Trophoblast cell (in vitro differentiated cells and primary cell): ENCODE data around the gene FBXW5.

Source experiments
- DNase-seq, 2 donors: peaks; one replicate each; pipeline ENCODE4 v3.0.0-alpha.2; 2016
- H2AFZ ChIP-seq: 2 replicates; pipeline ENCODE4 v1.6.1; 2013; ENCODE audit warnings: low read length, moderate library complexity, mild to moderate bottlenecking; ENCODE audit not compliant: insufficient read depth, poor library complexity
- H2AK5ac ChIP-seq: 2 replicates; pipeline ENCODE4 v1.6.1; 2013; ENCODE audit warnings: mild to moderate bottlenecking, low read length
- H2BK120ac ChIP-seq: 2 replicates; pipeline ENCODE4 v1.6.1; 2013; ENCODE audit warnings: low read length, mild to moderate bottlenecking, moderate library complexity; ENCODE audit not compliant: insufficient read depth, poor library complexity
- H2BK12ac ChIP-seq: 2 replicates; pipeline ENCODE4 v1.6.1; 2013; ENCODE audit warnings: mild to moderate bottlenecking, low read length, moderate library complexity
- H2BK5ac ChIP-seq: 2 replicates; pipeline ENCODE4 v1.6.1; 2013; ENCODE audit warnings: low read length, low read depth, moderate library complexity, mild to moderate bottlenecking; ENCODE audit not compliant: poor library complexity
- H3K14ac ChIP-seq: 2 replicates; pipeline ENCODE4 v1.6.1; 2013; ENCODE audit warnings: mild to moderate bottlenecking, low read length
- H3K18ac ChIP-seq: 2 replicates; pipeline ENCODE4 v1.6.1; 2013; ENCODE audit warnings: mild to moderate bottlenecking, low read length
- H3K23ac ChIP-seq: 2 replicates; pipeline ENCODE4 v1.6.1; 2013; ENCODE audit warnings: low read length
- H3K27ac ChIP-seq: 2 replicates; pipeline ENCODE4 v1.5.1; 2013; ENCODE audit warnings: low read depth, mild to moderate bottlenecking, inconsistent platforms, low read length, moderate library complexity
- H3K27me3 ChIP-seq: 2 replicates; pipeline ENCODE4 v1.6.1; 2013; ENCODE audit warnings: inconsistent platforms, mild to moderate bottlenecking, low read length, moderate library complexity; ENCODE audit not compliant: insufficient read depth
- H3K36me3 ChIP-seq, 2 experiments: 1 replicate in 1 of 2; 2 replicates in 1 of 2; pipeline ENCODE4 v1.6.1; 2013; ENCODE audit warnings: low read length in 2 of 2, mild to moderate bottlenecking in 2 of 2, moderate library complexity in 1 of 2; ENCODE audit not compliant: insufficient read depth in 2 of 2, control insufficient read depth in 1 of 2
- H3K4ac ChIP-seq: 2 replicates; pipeline ENCODE4 v1.6.1; 2013; ENCODE audit warnings: low read depth, mild to moderate bottlenecking, low read length, moderate library complexity
- H3K4me1 ChIP-seq, 2 experiments: 1 replicate in 1 of 2; 2 replicates in 1 of 2; pipeline ENCODE4 v1.6.1; 2013; ENCODE audit warnings: low read length in 2 of 2, mild to moderate bottlenecking in 2 of 2, moderate library complexity in 1 of 2; ENCODE audit not compliant: insufficient read depth in 2 of 2, control insufficient read depth in 1 of 2
- H3K4me2 ChIP-seq: 2 replicates; pipeline ENCODE4 v1.6.1; 2013; ENCODE audit warnings: inconsistent platforms, mild to moderate bottlenecking, low read length, moderate library complexity
- H3K4me3 ChIP-seq: 2 replicates; pipeline ENCODE4 v1.5.1; 2013; ENCODE audit warnings: mild to moderate bottlenecking, low read depth, low read length, inconsistent platforms
- H3K79me1 ChIP-seq: one replicate; pipeline ENCODE4 v1.6.1; 2013; ENCODE audit warnings: low read length
- H3K79me2 ChIP-seq: 2 replicates; pipeline ENCODE4 v1.6.1; 2013; ENCODE audit warnings: low read length, mild to moderate bottlenecking; ENCODE audit not compliant: control insufficient read depth, insufficient read depth, poor library complexity
- H3K9ac ChIP-seq: 2 replicates; pipeline ENCODE4 v1.6.1; 2013; ENCODE audit warnings: mild to moderate bottlenecking, low read length
- H3K9me3 ChIP-seq: 2 replicates; pipeline ENCODE4 v1.6.1; 2013; ENCODE audit warnings: low read depth, mild to moderate bottlenecking, control low read depth, inconsistent platforms, low read length; ENCODE audit not compliant: insufficient read depth
- H4K12ac ChIP-seq: 2 replicates; pipeline ENCODE4 v1.6.1; 2013; ENCODE audit warnings: low read depth, mild to moderate bottlenecking, low read length, moderate library complexity
- H4K8ac ChIP-seq: 2 replicates; pipeline ENCODE4 v1.6.1; 2013; ENCODE audit warnings: low read depth, mild to moderate bottlenecking, low read length, moderate library complexity
- H4K91ac ChIP-seq: one replicate; pipeline ENCODE4 v1.6.1; 2013; ENCODE audit warnings: low read depth, mild to moderate bottlenecking, low read length, moderate library complexity
- WGBS: extraction: QIAGEN DNeasy Blood & Tissue Kit; methylation state at CpG from one replicate; pipeline ENCODE4 v1.1.7; 2013; ENCODE audit warnings: missing lambda C conversion rate; ENCODE audit not compliant: insufficient read length, insufficient coverage; ENCODE audit errors: extremely low coverage; 5-methylcytosine and 5-hydroxymethylcytosine counted together

The FBXW5 gene

DNA sequence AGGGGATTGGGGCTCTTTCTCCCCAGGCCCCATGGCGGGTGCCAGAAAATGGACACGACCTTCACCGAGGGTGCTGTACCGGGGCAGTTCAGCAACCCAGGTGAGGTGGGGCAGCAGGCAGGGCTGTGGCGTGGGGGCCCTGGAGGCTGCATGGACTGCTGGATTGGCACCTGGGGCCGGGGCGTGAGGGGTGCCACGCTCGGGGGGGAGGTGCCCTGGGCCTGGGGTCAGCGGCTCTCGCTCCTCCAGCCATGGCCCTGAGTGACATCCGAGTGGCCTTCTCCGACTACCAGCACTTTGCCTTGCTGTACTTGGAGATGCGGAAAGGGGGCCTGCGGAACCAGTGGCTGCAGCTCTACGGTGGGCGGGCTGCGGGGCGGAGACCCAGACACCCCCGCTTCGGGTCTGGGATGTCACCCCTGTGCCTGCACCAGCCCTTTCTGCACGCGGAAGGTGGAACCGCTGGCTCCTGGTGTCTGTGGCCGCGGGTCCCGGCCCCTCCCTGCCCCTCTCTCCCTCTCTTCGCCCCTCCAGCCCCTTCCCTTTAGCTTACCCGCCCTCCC, 40.0 kb upstream of the FBXW5 start:
- Histone ChIP-seq H4K8ac (no peak overlapping the region), H2BK5ac (no peak overlapping the region), H3K27ac (no peak overlapping the region), H4K91ac (peak overlapping the region; percentile 2), H3K4me2 (no peak overlapping the region), H3K79me1 (peaks cover 4% of the 10 kb centered on the region), H3K4me1 (peaks cover 7 to 9% of the 10 kb centered on the region in 2 experiments), H3K18ac (no peak overlapping the region), H2BK12ac (no peak overlapping the region), H3K9ac (no peak overlapping the region), H3K14ac (no peak overlapping the region), H3K23ac (no peak overlapping the region), H3K27me3 (peaks cover 9% of the 10 kb centered on the region), H2AFZ (no peak overlapping the region), H3K9me3 (peaks cover 4% of the 10 kb centered on the region), H2BK120ac (no peak overlapping the region), H3K36me3 (no peaks in the 10 kb centered on the region), H4K12ac (no peak overlapping the region), H3K4me3 (no peak overlapping the region), H3K4ac (no peak overlapping the region), H3K79me2 (no peaks in the 10 kb centered on the region), H2AK5ac (no peak overlapping the region)
- no CpG with 5 or more reads among the region's 29 CpGs for WGBS
- no peak for DNase-seq

DNA sequence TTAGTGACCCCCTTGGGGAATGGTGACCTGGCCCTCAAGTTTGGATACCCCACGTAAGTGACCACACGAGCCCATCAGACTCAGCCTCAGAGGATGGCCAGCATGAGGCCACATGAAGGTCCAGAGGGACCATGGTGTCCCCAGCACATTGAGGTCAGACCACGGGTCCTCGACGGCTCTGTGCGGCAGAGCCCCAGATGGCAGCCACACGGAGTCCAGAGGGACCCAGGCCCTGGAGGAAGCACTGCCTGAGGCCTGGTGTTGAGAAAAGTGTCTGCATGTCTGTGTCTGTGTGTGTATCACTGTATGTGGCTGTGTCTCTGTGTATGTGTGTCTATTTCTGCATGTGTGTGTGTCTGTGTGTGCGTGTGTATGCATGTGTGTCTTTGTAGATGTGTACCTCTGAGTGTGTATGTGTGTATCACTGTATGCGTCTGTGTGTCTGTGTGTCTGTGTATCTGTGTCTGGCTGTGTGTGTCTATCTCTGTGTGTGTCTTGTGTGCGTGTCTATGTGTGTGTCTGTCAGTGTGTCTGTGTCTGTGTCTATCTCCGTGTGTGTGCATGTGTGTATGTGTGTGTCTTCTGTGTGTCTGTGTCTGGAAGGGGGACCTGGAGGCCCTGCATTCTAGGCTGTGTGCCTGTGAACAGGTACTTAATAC, 39.2 kb upstream of the FBXW5 start:
- Histone ChIP-seq H2BK120ac (no peak overlapping the region), H3K23ac (no peak overlapping the region), H4K91ac (no peak overlapping the region), H3K36me3 (no peaks in the 10 kb centered on the region), H3K18ac (no peak overlapping the region), H3K9me3 (peaks cover 4% of the 10 kb centered on the region), H3K4me2 (no peak overlapping the region), H3K14ac (no peak overlapping the region), H3K79me2 (no peaks in the 10 kb centered on the region), H3K4me1 (peaks cover 7 to 9% of the 10 kb centered on the region in 2 experiments), H3K9ac (no peak overlapping the region), H3K79me1 (peaks cover 4% of the 10 kb centered on the region), H2BK5ac (no peak overlapping the region), H2AK5ac (no peak overlapping the region), H2AFZ (no peak overlapping the region), H4K8ac (no peak overlapping the region), H3K4ac (no peak overlapping the region), H3K4me3 (no peak overlapping the region), H3K27me3 (peaks cover 9% of the 10 kb centered on the region), H3K27ac (no peak overlapping the region), H2BK12ac (no peak overlapping the region), H4K12ac (no peak overlapping the region)
- DNase-seq: no peak
- WGBS: no CpG with 5 or more reads among the region's 11 CpGs

DNA sequence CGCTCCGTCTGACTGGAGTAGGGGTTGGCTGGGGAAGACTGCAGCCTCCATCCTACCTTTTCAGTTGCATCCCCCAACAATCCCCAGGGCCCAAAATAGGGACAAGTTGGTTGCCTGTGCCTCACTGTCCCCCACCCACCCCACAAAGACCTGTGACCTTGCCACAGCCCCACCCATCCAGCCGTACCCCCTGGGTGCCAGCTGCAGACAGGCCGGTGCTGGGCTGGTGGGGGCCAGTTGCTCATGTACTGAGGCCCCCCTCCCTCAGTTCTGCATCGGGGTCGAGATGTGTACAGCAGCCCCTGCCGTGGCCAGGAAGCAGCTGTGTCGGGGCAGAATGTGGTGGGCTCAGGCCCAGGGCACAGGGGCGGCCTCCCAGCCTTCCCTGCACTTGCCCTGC, 38.6 kb upstream of the FBXW5 start:
- Histone ChIP-seq H2BK120ac (no peak overlapping the region), H3K79me1 (peaks cover 4% of the 10 kb centered on the region), H3K79me2 (no peaks in the 10 kb centered on the region), H2BK12ac (no peak overlapping the region), H2BK5ac (no peak overlapping the region), H3K18ac (no peak overlapping the region), H3K4me2 (no peak overlapping the region), H4K8ac (no peak overlapping the region), H3K9ac (no peak overlapping the region), H4K91ac (no peak overlapping the region), H3K4ac (no peak overlapping the region), H3K23ac (no peak overlapping the region), H3K4me1 (peaks cover 7 to 9% of the 10 kb centered on the region in 2 experiments), H2AFZ (no peak overlapping the region), H3K27me3 (peaks cover 9% of the 10 kb centered on the region), H3K36me3 (no peaks in the 10 kb centered on the region), H2AK5ac (no peak overlapping the region), H3K27ac (no peak overlapping the region), H3K14ac (no peak overlapping the region), H4K12ac (no peak overlapping the region), H3K9me3 (peaks cover 4% of the 10 kb centered on the region), H3K4me3 (no peak overlapping the region)
- DNase-seq: no peak
- no CpG with 5 or more reads among the region's 9 CpGs for WGBS

DNA sequence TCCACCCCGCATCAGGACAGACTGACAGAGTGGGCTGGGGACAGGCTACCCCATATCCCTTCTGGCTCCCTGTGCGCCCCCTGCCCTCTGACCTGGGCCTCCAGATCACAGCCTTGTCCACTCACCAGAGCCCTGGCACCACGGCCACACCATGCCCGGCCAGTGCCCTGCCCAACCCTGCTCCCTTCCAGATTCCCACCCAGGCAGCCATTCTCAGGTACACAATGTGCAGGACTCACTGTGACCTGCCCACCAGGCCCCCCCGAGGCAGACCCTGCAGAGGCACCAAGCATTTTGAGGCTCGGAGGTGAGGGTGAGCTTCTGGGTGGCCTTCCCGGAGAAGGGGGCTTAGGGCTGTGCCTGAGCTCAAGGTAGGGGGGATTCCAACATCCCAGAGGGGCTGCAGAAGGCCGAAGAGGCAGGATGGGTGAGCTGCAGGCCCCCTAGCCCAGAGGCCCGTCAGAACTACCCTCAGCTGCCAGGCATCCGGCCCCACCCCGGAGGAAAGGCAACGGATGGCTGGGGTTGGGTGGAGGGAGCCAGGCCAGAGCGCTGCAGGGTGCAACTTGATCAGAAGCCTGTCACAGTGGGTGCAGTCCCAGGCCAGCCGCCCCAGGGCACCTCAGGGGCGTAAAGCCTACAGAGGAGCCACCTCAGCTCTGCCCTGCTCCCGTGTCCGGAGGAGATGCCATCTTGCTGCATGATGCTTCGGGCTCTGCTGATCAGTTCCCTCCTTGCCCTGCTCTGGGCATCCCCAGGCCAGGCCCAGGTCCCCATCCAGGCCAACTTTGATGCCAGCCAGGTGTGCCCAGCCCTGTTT, 37.9 kb upstream of the FBXW5 start, which contains the start of gene LCNL1:
LCNL1 (plus strand) TSS at position 762 of the 820 bp plus-strand sequence. CDS start 594 bp downstream, outside the sequence.
- peaks cover 3% of the 10 kb centered on the region for H3K79me1 ChIP-seq
- no peak within 1 kb of the TSS for H3K14ac ChIP-seq
- no peak within 1 kb of the TSS for H4K12ac ChIP-seq
- H2AFZ ChIP-seq: no peak within 1 kb of the TSS
- WGBS: no CpG with 5 or more reads among the region's 18 CpGs
- no peak within 1 kb of the TSS for H2BK120ac ChIP-seq
- H3K23ac ChIP-seq: no peak within 1 kb of the TSS
- H3K18ac ChIP-seq: no peak within 1 kb of the TSS
- H3K36me3 ChIP-seq: no peaks in the 10 kb centered on the region
- H2AK5ac ChIP-seq: no peak within 1 kb of the TSS
- H4K8ac ChIP-seq: no peak within 1 kb of the TSS
- H4K91ac ChIP-seq: no peak within 1 kb of the TSS
- no peak within 1 kb of the TSS for H3K4ac ChIP-seq
- no peak within 1 kb of the TSS for H3K4me3 ChIP-seq
- H3K27me3 ChIP-seq: peaks cover 9% of the 10 kb centered on the region
- H3K4me2 ChIP-seq: no peak within 1 kb of the TSS
- no peak within 1 kb of the TSS for H3K27ac ChIP-seq
- H3K9ac ChIP-seq: no peak within 1 kb of the TSS
- H2BK5ac ChIP-seq: no peak within 1 kb of the TSS
- peaks cover 7% of the 10 kb centered on the region for H3K9me3 ChIP-seq
- H3K79me2 ChIP-seq: no peaks in the 10 kb centered on the region
- DNase-seq: no peak
- H3K4me1 ChIP-seq: peaks cover 7 to 12% of the 10 kb centered on the region in 2 experiments
- no peak within 1 kb of the TSS for H2BK12ac ChIP-seq
